H9 (cell line): ENCODE results near the gene TSPAN9. TPM values are rescaled to one million over a fixed set of nuclear protein-coding genes. Genes with fewer than 3 reads are reported as not detected.

ENCODE experiments used
- DNase-seq: peaks from one replicate; pipeline ENCODE4 v3.0.0-alpha.2; 2017
- H2AFZ ChIP-seq: one replicate; pipeline ENCODE4 v1.6.1; 2013; ENCODE audit warnings: mild to moderate bottlenecking, low read length, control low read depth, moderate library complexity
- H2AK5ac ChIP-seq: 2 replicates; pipeline ENCODE4 v1.6.1; 2013; ENCODE audit warnings: low read length, control low read depth, mixed read lengths; ENCODE audit not compliant: insufficient read length
- H2BK120ac ChIP-seq: one replicate; pipeline ENCODE4 v1.6.1; 2013; ENCODE audit warnings: low read depth, mild to moderate bottlenecking, low read length, control low read depth, inconsistent platforms; ENCODE audit not compliant: poor library complexity, severe bottlenecking
- H2BK12ac ChIP-seq: 2 replicates; pipeline ENCODE4 v1.6.1; 2013; ENCODE audit warnings: low read length, control low read depth, mixed read lengths, low read depth; ENCODE audit not compliant: insufficient read length
- H2BK15ac ChIP-seq: 2 replicates; pipeline ENCODE4 v1.6.1; 2013; ENCODE audit warnings: low read depth, low read length, control low read depth
- H2BK20ac ChIP-seq: one replicate; pipeline ENCODE4 v1.6.1; 2013; ENCODE audit warnings: low read depth, mild to moderate bottlenecking, low read length, control low read depth, inconsistent platforms; ENCODE audit not compliant: poor library complexity, severe bottlenecking
- H2BK5ac ChIP-seq: 2 replicates; pipeline ENCODE4 v1.6.1; 2013; ENCODE audit warnings: low read length, control low read depth, mixed read lengths; ENCODE audit not compliant: insufficient read length
- H3K14ac ChIP-seq: 2 replicates; pipeline ENCODE4 v1.6.1; 2013; ENCODE audit warnings: low read length, control low read depth; ENCODE audit not compliant: insufficient read depth
- H3K18ac ChIP-seq: 2 replicates; pipeline ENCODE4 v1.6.1; 2013; ENCODE audit warnings: low read depth, mild to moderate bottlenecking, mixed read lengths, low read length, control low read depth; ENCODE audit not compliant: insufficient read length
- H3K23ac ChIP-seq: 2 replicates; pipeline ENCODE4 v1.6.1; 2013; ENCODE audit warnings: low read length, control low read depth, mixed read lengths, low read depth; ENCODE audit not compliant: insufficient read length
- H3K23me2 ChIP-seq: 2 replicates; pipeline ENCODE4 v1.6.1; 2013; ENCODE audit warnings: low read depth, mild to moderate bottlenecking, mixed read lengths, low read length, control low read depth; ENCODE audit not compliant: insufficient read length, poor library complexity, severe bottlenecking
- H3K27ac ChIP-seq: 2 replicates; pipeline ENCODE4 v1.5.1; 2013; ENCODE audit warnings: low read length, control low read depth, mixed read lengths, low read depth; ENCODE audit not compliant: insufficient read length
- H3K27me3 ChIP-seq: 2 replicates; pipeline ENCODE4 v1.6.1; 2013; ENCODE audit warnings: low read length, control low read depth, inconsistent platforms; ENCODE audit not compliant: insufficient read depth
- H3K4ac ChIP-seq: 2 replicates; pipeline ENCODE4 v1.6.1; 2013; ENCODE audit warnings: low read depth, mild to moderate bottlenecking, control low read depth, inconsistent platforms, low read length, moderate library complexity
- H3K4me1 ChIP-seq: 2 replicates; pipeline ENCODE4 v1.6.1; 2013; ENCODE audit warnings: low read length, control low read depth, inconsistent platforms; ENCODE audit not compliant: insufficient read depth
- H3K4me2 ChIP-seq: 2 replicates; pipeline ENCODE4 v1.6.1; 2013; ENCODE audit warnings: low read length, control low read depth, mixed read lengths; ENCODE audit not compliant: insufficient read length, insufficient read depth
- H3K56ac ChIP-seq: 2 replicates; pipeline ENCODE4 v1.6.1; 2013; ENCODE audit warnings: low read depth, mild to moderate bottlenecking, mixed read lengths, low read length, control low read depth; ENCODE audit not compliant: insufficient read length
- H3K79me1 ChIP-seq: 2 replicates; pipeline ENCODE4 v1.6.1; 2013; ENCODE audit warnings: low read depth, mild to moderate bottlenecking, moderate library complexity, low read length, control low read depth, inconsistent platforms; ENCODE audit not compliant: insufficient read depth, poor library complexity, severe bottlenecking
- H3K79me2 ChIP-seq: 2 replicates; pipeline ENCODE4 v1.6.1; 2013; ENCODE audit warnings: low read length, control low read depth, inconsistent platforms; ENCODE audit not compliant: insufficient read depth
- H3K9ac ChIP-seq: 2 replicates; pipeline ENCODE4 v1.6.1; 2013; ENCODE audit warnings: low read length, control low read depth, mixed read lengths; ENCODE audit not compliant: insufficient read length; ENCODE audit errors: extremely low read depth
- H3K9me3 ChIP-seq: one replicate; pipeline ENCODE4 v1.6.1; 2013; ENCODE audit warnings: low read depth, low read length, inconsistent platforms; ENCODE audit not compliant: control insufficient read depth
- H3T11ph ChIP-seq: one replicate; pipeline ENCODE4 v1.6.1; 2013; ENCODE audit warnings: mild to moderate bottlenecking, low read length, control low read depth, inconsistent platforms
- H4K20me1 ChIP-seq: one replicate; pipeline ENCODE4 v1.6.1; 2013; ENCODE audit not compliant: control insufficient read depth, insufficient read length, insufficient read depth
- H4K5ac ChIP-seq: 2 replicates; pipeline ENCODE4 v1.6.1; 2013; ENCODE audit warnings: low read depth, mild to moderate bottlenecking, mixed read lengths, low read length, control low read depth; ENCODE audit not compliant: insufficient read length
- H4K8ac ChIP-seq: replicated peaks from 2 replicates; pipeline ENCODE4 v1.6.1; 2013; ENCODE audit warnings: low read length, control low read depth, mixed read lengths, low read depth; ENCODE audit not compliant: insufficient read length
- H4K91ac ChIP-seq: 2 replicates; pipeline ENCODE4 v1.6.1; 2013; ENCODE audit warnings: low read depth, mild to moderate bottlenecking, moderate library complexity, mixed read lengths, low read length, control low read depth; ENCODE audit not compliant: insufficient read length
- H3K27ac Mint-ChIP-seq, 3 experiments: 2 replicates in 2 of 3; 3 replicates in 1 of 3; pipeline ENCODE4 v1.8.0; 2020 to 2021; ENCODE audit warnings: mixed read lengths in 3 of 3, mild to moderate bottlenecking in 1 of 3, moderate library complexity in 1 of 3
- H3K27me3 Mint-ChIP-seq: 2 replicates; pipeline ENCODE4 v1.8.0; 2021; ENCODE audit warnings: low read depth, mild to moderate bottlenecking, moderate library complexity, mixed read lengths
- H3K36me3 Mint-ChIP-seq, 3 experiments: 2 replicates in 2 of 3; 3 replicates in 1 of 3; pipeline ENCODE4 v1.8.0; 2020 to 2021; ENCODE audit warnings: low read depth in 3 of 3, mixed read lengths in 3 of 3; ENCODE audit not compliant: insufficient read depth in 1 of 3
- H3K4me1 Mint-ChIP-seq, 2 experiments: 2 replicates each; pipeline ENCODE4 v1.8.0; 2020; ENCODE audit warnings: mixed read lengths in 2 of 2
- H3K4me3 Mint-ChIP-seq, 2 experiments: 2 replicates in 1 of 2; 3 replicates in 1 of 2; pipeline ENCODE4 v1.8.0; 2020 to 2021; ENCODE audit warnings: mild to moderate bottlenecking in 2 of 2, mixed read lengths in 2 of 2, moderate library complexity in 1 of 2
- H3K9me3 Mint-ChIP-seq, 2 experiments: 2 replicates in 1 of 2; 3 replicates in 1 of 2; pipeline ENCODE4 v1.8.0; 2020; ENCODE audit warnings: mild to moderate bottlenecking in 2 of 2, mixed read lengths in 2 of 2, moderate library complexity in 1 of 2
- WGBS: extraction: QIAGEN DNeasy Blood & Tissue Kit; methylation state at CpG from one replicate; pipeline ENCODE4 v1.1.7; 2013; ENCODE audit warnings: missing lambda C conversion rate, low lambda C conversion rate, mixed read lengths; ENCODE audit not compliant: insufficient read length; ENCODE audit errors: extremely low coverage; 5-methylcytosine and 5-hydroxymethylcytosine counted together
- total RNA-seq: library from RNA; stranded (reverse); gene quantifications from 2 replicates; pipeline ENCODE4 v1.2.1, GENCODE V29; 2021
- TF ChIP-seq, protein P1 (sequence below): fragments of 200-600 bp; sonication (generic); conservative IDR thresholded peaks from 3 replicates; pipeline ENCODE4 v1.8.0; 2021; ENCODE audit warnings: antibody characterized with exemption, mild to moderate bottlenecking

TSPAN9 gene
- total RNA-seq, 1 experiment from 2014 or later, result 19.0 TPM

DNA sequence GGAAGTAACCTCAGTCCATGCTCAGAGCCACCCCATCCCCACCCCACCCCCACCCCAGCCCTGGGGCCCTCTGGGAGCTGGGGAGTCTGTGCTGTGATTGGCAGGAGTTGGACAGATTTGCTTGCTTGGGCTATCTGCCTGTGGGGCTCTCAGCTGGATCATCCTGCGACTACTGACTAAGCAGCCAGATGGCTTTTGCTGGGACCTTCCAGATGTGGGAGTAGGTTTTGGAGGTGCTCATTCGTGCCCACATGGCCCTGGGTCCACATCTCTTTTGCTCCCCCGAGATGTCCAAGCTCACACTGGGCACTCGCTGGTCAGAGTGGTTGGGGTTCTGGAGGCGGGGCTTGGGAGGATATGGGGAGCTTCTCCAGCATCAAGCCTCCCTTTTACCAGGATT, 138.9 kb downstream of the TSPAN9 start:
- Mint-ChIP-seq H3K36me3 (no peaks in the 10 kb centered on the region), H3K4me3 (no peak overlapping the region), H3K27ac (no peak overlapping the region), H3K27me3 (peaks cover 3% of the 10 kb centered on the region), H3K4me1 (peaks cover 34 to 35% of the 10 kb centered on the region in 2 experiments), H3K9me3 (no peaks in the 10 kb centered on the region)
- no peak overlapping the region for H2AFZ ChIP-seq
- no peak overlapping the region for H2BK15ac ChIP-seq
- H2AK5ac ChIP-seq, result no peak overlapping the region
- no peak overlapping the region for H2BK120ac ChIP-seq
- no peak overlapping the region for H4K8ac ChIP-seq
- no peak overlapping the region for H3K9ac ChIP-seq
- no peak overlapping the region for H4K91ac ChIP-seq
- no CpG with 5 or more reads among the region's 5 CpGs for WGBS
- peaks cover 2% of the 10 kb centered on the region for H3K23me2 ChIP-seq
- H3K4ac ChIP-seq, result no peak overlapping the region
- no peaks in the 10 kb centered on the region for H3K27me3 ChIP-seq
- no peak overlapping the region for H3K23ac ChIP-seq
- no peak overlapping the region for H3K14ac ChIP-seq
- no peak overlapping the region for H3K4me2 ChIP-seq
- H4K5ac ChIP-seq, result no peak overlapping the region
- H2BK5ac ChIP-seq, result no peak overlapping the region
- no peak overlapping the region for H3K56ac ChIP-seq
- no peak overlapping the region for H3T11ph ChIP-seq
- no peak overlapping the region for H2BK20ac ChIP-seq
- H3K27ac ChIP-seq, result no peak overlapping the region
- H3K79me1 ChIP-seq, result no peaks in the 10 kb centered on the region
- TF ChIP-seq, protein P1, sequence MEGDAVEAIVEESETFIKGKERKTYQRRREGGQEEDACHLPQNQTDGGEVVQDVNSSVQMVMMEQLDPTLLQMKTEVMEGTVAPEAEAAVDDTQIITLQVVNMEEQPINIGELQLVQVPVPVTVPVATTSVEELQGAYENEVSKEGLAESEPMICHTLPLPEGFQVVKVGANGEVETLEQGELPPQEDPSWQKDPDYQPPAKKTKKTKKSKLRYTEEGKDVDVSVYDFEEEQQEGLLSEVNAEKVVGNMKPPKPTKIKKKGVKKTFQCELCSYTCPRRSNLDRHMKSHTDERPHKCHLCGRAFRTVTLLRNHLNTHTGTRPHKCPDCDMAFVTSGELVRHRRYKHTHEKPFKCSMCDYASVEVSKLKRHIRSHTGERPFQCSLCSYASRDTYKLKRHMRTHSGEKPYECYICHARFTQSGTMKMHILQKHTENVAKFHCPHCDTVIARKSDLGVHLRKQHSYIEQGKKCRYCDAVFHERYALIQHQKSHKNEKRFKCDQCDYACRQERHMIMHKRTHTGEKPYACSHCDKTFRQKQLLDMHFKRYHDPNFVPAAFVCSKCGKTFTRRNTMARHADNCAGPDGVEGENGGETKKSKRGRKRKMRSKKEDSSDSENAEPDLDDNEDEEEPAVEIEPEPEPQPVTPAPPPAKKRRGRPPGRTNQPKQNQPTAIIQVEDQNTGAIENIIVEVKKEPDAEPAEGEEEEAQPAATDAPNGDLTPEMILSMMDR, result no peak
- no peak for DNase-seq
- no peak overlapping the region for H3K18ac ChIP-seq
- H3K79me2 ChIP-seq, result no peaks in the 10 kb centered on the region
- no peak overlapping the region for H2BK12ac ChIP-seq
- H3K4me1 ChIP-seq, result no peaks in the 10 kb centered on the region
- H3K9me3 ChIP-seq, result no peaks in the 10 kb centered on the region
- no peaks in the 10 kb centered on the region for H4K20me1 ChIP-seq
